ENCODE measurements around the gene C1D. TPM values are rescaled to one million over a fixed set of nuclear protein-coding genes. Genes with fewer than 3 reads are reported as not detected.
A peak's percentile ranks its signal among the peaks of the same experiment; 100 is the strongest.

Gene C1D
- total and polyA plus RNA-seq, 2 of the 4 experiments (the other 2 are of a cell fraction) = 2.7 to 14.3 TPM

- POLR2A ChIA-PET (ENCODE audit: unreplicated experiment) = no interaction called here
- H3K27ac ChIP-seq (ENCODE audit: insufficient read depth, low read length) = no peak overlapping the region; the same call in 1 of the 2 replicates
These were observed 18.7 kb downstream of the C1D start for GRCh38 chr2:68044099-68044498.

More at GRCh38 chr2:68044099-68044498, 18.7 kb downstream of the C1D start:
- WGBS, 2 experiments (ENCODE audit: extremely low coverage in 2 of 2, insufficient read length in 1 of 2) = no CpG with 5 or more reads among the region's 6 CpGs
- no TSS peak for BruUV-seq (replicated peaks)
- H4K20me1 ChIP-seq (ENCODE audit: insufficient read depth, low read length) = no peaks in the 10 kb centered on the region; the same call in 1 of the 2 replicates
- H2BK15ac ChIP-seq (ENCODE audit: low read depth, low read length) = no peak overlapping the region; the same call in 2 of the 3 replicates
- H2AFZ ChIP-seq (replicated peaks; ENCODE audit: low read length, poor library complexity) = no peak overlapping the region
- H3K56ac ChIP-seq (ENCODE audit: extremely low read depth, insufficient read depth, low read length) = no peak overlapping the region
- 0 out of 2 replicates have a peak, but pooled peaks cover 3% of the 10 kb centered on the region for H3K9me1 ChIP-seq (ENCODE audit: insufficient read depth, low read length)
- H3K79me1 ChIP-seq (ENCODE audit: low read depth in 1 of 2, low read length in 2 of 2) = peaks cover 6 to 11% of the 10 kb centered on the region in 2 experiments
- H3K36me3 ChIP-seq (ENCODE audit: control insufficient read depth, insufficient read depth, low read length) = 0 out of 2 replicates have a peak, but pooled peaks cover 1% of the 10 kb centered on the region
- H2BK120ac ChIP-seq (ENCODE audit: low read depth, low read length) = 0 out of 2 replicates have a peak overlapping the region, but pooled peaks have one; percentile 66
- H4K5ac ChIP-seq (ENCODE audit: low read depth, low read length) = 0 out of 2 replicates have a peak overlapping the region, but pooled peaks have one; percentile 75
- H4K91ac ChIP-seq (ENCODE audit: insufficient read depth, low read depth, low read length) = no peak overlapping the region
- no peak overlapping the region for H2AK9ac ChIP-seq (replicated peaks; ENCODE audit: low read depth, low read length, poor library complexity)
- no peak overlapping the region; the same call in 1 of the 2 replicates for H3K18ac ChIP-seq (ENCODE audit: low read depth, low read length)
- no peak overlapping the region for H3K9ac ChIP-seq (ENCODE audit: low read depth, low read length)
- in situ Hi-C loops (cut with MboI; ENCODE audit: low sequenced_read_pairs) = loop anchor here (25.0 kb wide), 2 partner anchors 1457 to 1607 kb away; partner anchors contain the start of gene MEIS1
- peak overlapping the region in 1 of 2 experiments; percentile 53; a peak in 3 of 4 replicates for H4K8ac ChIP-seq (ENCODE audit: low read depth in 2 of 2, low read length in 2 of 2)
- CTCF ChIA-PET = interaction anchor here (1.3 kb wide), 1 partner anchor 13 kb away, joined by 4 read pairs; no protein-coding TSS in a partner anchor
- H3K14ac ChIP-seq (replicated peaks; ENCODE audit: low read depth, low read length) = 0 out of 2 replicates have a peak overlapping the region, but pooled peaks have one; percentile 0
- peak overlapping the region; percentile 33; the same call in 1 of the 2 replicates for H2AK5ac ChIP-seq (ENCODE audit: low read depth, low read length)
- DNase-seq (peak; percentile 87), ATAC-seq (ENCODE audit: low read depth) (peak; percentile 92)
- no peak overlapping the region for H2BK20ac ChIP-seq (ENCODE audit: low read depth, low read length)
- intact Hi-C loops (cut with micrococcal nuclease) = no loop called here
- TF ChIP-seq RAD21 (IDR thresholded peaks at IDR 0.05; ENCODE audit: low read length) (no peak), SMC3 (IDR thresholded peaks at IDR 0.05; ENCODE audit: low read depth, low read length) (no peak), CEBPB (IDR thresholded peaks at IDR 0.05; ENCODE audit: low read depth, low read length) (no peak), MAFK (IDR thresholded peaks at IDR 0.05; ENCODE audit: low read depth, low read length) (no peak; the same call in 1 of the 2 replicates), RCOR1 (IDR thresholded peaks at IDR 0.05; ENCODE audit: insufficient replicate concordance, low read length) (no peak), FOS (IDR thresholded peaks at IDR 0.05; ENCODE audit: low read depth, low read length) (peak; percentile 51; the same call in 1 of the 2 replicates), MAZ (IDR thresholded peaks at IDR 0.05; ENCODE audit: borderline replicate concordance, low read depth, low read length) (no peak), POLR2A (IDR thresholded peaks at IDR 0.05; ENCODE audit: low read depth, low read length) (no peak)
- H3K4ac ChIP-seq (ENCODE audit: low read depth, low read length) = no peak overlapping the region
- no peak overlapping the region for H3K23ac ChIP-seq (ENCODE audit: low read depth, low read length)
- peak overlapping the region; percentile 63; the same call in 1 of the 2 replicates for H3K4me2 ChIP-seq (ENCODE audit: low read depth, low read length)
- H2BK5ac ChIP-seq (ENCODE audit: low read depth, low read length, poor library complexity, severe bottlenecking) = peak overlapping the region; percentile 6
- peaks cover 5% of the 10 kb centered on the region for H3K4me1 ChIP-seq (ENCODE audit: control insufficient read depth, insufficient read depth, low read length)
- dilution Hi-C loops (cut with HindIII; ENCODE audit: low sequenced_read_pairs, unreplicated experiment) = no loop called here
- H3K9me3 ChIP-seq (ENCODE audit: control insufficient read depth, insufficient read depth, low read length) = no peaks in the 10 kb centered on the region
- H3K27me3 ChIP-seq (ENCODE audit: control insufficient read depth, insufficient read depth, low read length) = no peaks in the 10 kb centered on the region
- no peak overlapping the region for H3K4me3 ChIP-seq (ENCODE audit: insufficient read depth, low read depth, low read length)
